Measurements from ENCODE around the gene AIRE. TPM values are rescaled to one million over a fixed set of nuclear protein-coding genes. Genes with fewer than 3 reads are reported as not detected.
A peak's percentile ranks its signal among the peaks of the same experiment; 100 is the strongest.

AIRE gene
- total RNA-seq, 6 donors from 2014 or later: not detected

DNA sequence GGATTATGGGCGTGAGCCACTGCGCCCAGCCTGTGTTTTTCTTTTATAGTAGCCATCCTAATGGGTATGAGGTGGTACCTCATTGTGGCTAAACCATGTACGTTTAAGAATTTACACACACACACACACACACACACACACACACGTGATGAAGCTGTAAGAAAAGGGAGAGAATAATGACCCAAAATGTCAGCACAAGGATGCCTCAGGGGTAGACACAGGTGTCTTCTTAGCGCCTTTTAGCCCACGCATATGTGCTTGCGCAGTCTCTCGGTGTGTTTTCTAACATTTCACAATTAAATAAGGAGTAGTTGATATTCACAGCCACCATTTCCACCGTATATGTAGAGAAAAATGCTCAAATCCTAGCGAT is 13.4 kb downstream of the AIRE start:
- H3K27ac ChIP-seq: peak overlapping the region; percentile 86 to 98 (median 96)
- H3K9me3 ChIP-seq: no peaks in the 10 kb centered on the region
- no peaks in the 10 kb centered on the region for H3K36me3 ChIP-seq
- TF ChIP-seq POLR2A (IDR thresholded peaks at IDR 0.05): no peak
- no peak for TF ChIP-seq POLR2AphosphoS5 (IDR thresholded peaks at IDR 0.05)
- no peak for TF ChIP-seq EP300 (IDR thresholded peaks at IDR 0.05)
- TF ChIP-seq, protein P1, sequence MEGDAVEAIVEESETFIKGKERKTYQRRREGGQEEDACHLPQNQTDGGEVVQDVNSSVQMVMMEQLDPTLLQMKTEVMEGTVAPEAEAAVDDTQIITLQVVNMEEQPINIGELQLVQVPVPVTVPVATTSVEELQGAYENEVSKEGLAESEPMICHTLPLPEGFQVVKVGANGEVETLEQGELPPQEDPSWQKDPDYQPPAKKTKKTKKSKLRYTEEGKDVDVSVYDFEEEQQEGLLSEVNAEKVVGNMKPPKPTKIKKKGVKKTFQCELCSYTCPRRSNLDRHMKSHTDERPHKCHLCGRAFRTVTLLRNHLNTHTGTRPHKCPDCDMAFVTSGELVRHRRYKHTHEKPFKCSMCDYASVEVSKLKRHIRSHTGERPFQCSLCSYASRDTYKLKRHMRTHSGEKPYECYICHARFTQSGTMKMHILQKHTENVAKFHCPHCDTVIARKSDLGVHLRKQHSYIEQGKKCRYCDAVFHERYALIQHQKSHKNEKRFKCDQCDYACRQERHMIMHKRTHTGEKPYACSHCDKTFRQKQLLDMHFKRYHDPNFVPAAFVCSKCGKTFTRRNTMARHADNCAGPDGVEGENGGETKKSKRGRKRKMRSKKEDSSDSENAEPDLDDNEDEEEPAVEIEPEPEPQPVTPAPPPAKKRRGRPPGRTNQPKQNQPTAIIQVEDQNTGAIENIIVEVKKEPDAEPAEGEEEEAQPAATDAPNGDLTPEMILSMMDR (IDR thresholded peaks at IDR 0.05): no peak
- ATAC-seq (ENCODE audit: low FRiP score in 2 of 2): no peak
- H3K4me3 ChIP-seq: peak overlapping the region; percentile 40 to 100 (median 85)
- DNase-seq: peak in 1 of 2 donors; percentile 1
- H3K27me3 ChIP-seq: no peaks in the 10 kb centered on the region
- 25 to 26% methylated on average over 9 of the region's 10 CpGs for WGBS, 2 donors
- H3K4me1 ChIP-seq: peaks cover 39 to 65% (median 46%) of the 10 kb centered on the region in 4 donors

DNA sequence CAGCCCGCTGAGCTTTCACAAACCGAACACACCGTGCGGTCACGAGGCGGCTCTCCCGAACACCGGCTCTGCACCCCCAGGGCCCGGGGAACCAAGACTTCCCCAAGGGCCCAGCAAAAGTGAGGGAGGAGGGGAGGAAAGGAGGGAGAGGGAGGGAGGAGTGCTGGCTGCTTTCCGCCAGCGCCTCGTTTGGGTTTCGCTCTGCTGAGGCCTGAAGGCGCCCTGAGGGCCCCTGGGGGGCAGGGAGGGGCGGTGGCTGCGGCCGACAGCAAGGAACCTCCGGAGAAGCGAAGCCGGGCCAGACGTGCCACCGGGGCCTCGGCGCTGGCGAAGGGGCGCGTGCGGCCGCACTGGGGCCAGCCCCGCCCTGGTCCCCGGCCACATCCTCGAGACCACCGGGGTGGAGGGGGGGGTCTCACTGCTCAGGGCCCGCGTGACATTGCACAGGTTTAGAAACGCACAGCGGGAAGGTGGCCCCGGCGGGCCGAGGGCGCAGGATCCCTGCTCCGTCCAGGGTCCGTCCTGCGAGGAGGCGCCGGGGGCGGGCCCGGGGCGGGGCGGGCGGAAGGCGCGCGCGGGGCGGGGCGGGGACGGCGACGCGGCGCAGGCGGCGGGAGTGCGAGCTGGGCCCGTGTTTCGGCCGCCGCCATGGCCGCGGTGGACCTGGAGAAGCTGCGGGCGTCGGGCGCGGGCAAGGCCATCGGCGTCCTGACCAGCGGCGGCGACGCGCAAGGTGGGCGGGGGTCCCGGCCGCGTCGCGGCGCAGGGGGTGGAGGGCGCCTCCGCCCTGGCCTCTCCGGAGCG is 14.0 kb downstream of the AIRE start, which contains the start of gene PFKL:
Gene PFKL, plus strand, starts transcription at position 596 of the 804 bp plus-strand sequence. Its CDS starts 53 bp downstream, at position 649.
- H3K9me3 ChIP-seq: no peaks in the 10 kb centered on the region
- H3K27ac ChIP-seq: peak within 1 kb of the TSS; percentile 86 to 98 (median 96)
- 1% methylated on average over 18 to 30 of the region's 94 CpGs for WGBS, 2 donors
- peak; percentile 73 to 96 for DNase-seq
- H3K4me3 ChIP-seq: peak within 1 kb of the TSS; percentile 81 to 100 (median 94)
- H3K36me3 ChIP-seq: no peaks in the 10 kb centered on the region
- H3K4me1 ChIP-seq: peaks cover 44 to 65% (median 50%) of the 10 kb centered on the region in 4 donors
- ATAC-seq (ENCODE audit: low FRiP score in 2 of 2): peak; percentile 61 to 86
- no peaks in the 10 kb centered on the region for H3K27me3 ChIP-seq
- peak in 1 of 4 donors; percentile 65 for TF ChIP-seq POLR2A (IDR thresholded peaks at IDR 0.05)
- peak; percentile 48 to 62 for TF ChIP-seq POLR2AphosphoS5 (IDR thresholded peaks at IDR 0.05)
- TF ChIP-seq, protein P1 (IDR thresholded peaks at IDR 0.05): peak in 1 of 6 experiments; percentile 14
- TF ChIP-seq EP300 (IDR thresholded peaks at IDR 0.05): no peak

DNA sequence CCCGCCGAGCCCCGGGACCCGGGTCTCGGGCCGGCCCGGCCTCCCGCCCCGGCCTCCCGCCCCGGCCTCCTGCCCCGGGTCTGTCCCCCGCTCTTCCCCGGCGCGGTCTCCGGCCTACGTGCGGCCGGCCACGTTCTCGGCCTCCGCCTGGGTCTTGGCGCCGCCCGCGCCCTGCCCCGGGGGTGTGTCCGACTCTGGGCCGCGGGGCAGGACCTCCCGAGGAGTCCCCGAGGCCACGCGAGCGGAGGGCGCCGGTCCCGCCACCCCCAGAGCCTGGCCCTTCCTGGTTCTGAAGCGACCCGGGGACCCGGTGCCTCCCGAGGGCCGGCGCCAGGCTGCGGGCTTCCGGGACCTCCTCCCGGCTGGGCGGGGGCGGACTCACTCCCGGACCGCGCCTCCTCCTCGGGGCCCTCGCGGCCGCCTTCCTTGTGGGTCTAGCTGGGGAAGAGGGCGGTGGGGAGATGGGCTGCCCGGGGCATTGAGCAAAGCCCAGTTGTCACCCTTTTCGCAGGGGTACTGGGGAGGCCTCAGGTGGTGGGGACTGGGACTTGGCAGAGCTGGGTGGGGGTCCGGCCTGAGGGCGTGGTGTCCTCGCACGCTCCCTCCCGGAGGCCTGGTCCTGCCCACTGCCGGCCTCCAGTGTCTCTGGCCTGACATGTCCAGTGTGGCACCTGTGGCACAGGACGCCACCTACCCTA is 14.7 kb downstream of the AIRE start:
- 0% methylated on average over 1 to 9 of the region's 67 CpGs for WGBS, 2 donors

DNA sequence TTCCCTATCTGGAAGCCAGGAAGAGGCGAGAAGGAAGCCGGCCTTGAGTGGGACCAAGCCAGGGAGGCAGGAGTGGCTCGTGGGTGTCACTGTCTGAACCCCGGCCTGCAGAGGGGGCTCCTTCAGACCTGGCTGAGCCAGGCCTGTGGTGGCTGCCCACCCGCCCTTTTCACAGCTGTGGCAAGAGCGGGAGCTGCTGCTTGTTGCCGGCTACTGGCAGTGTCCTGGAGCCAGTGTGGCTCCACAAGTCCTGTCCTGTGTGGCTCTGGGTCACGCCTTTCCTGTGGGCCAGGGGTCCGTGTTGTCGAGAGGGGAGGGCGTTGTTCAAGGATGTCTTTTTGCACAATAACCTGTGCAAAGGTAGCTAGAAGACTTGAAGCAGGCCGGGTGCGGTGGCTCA is 15.5 kb downstream of the AIRE start:
- peak overlapping the region; percentile 86 to 98 (median 96) for H3K27ac ChIP-seq
- H3K4me1 ChIP-seq: peaks cover 58 to 77% (median 63%) of the 10 kb centered on the region in 4 donors
- ATAC-seq (ENCODE audit: low FRiP score in 2 of 2) (no peak), DNase-seq (peak in 1 of 2 donors; percentile 59)
- WGBS, 2 donors: 71 to 75% methylated on average over 6 to 13 of the region's 13 CpGs
- H3K9me3 ChIP-seq: no peaks in the 10 kb centered on the region
- H3K4me3 ChIP-seq: peak overlapping the region; percentile 81 to 100 (median 94)
- TF ChIP-seq POLR2AphosphoS5 (IDR thresholded peaks at IDR 0.05) (no peak), POLR2A (IDR thresholded peaks at IDR 0.05) (no peak), EP300 (IDR thresholded peaks at IDR 0.05) (no peak)
- TF ChIP-seq, protein P1 (IDR thresholded peaks at IDR 0.05): no peak
- H3K36me3 ChIP-seq: no peaks in the 10 kb centered on the region
- no peaks in the 10 kb centered on the region for H3K27me3 ChIP-seq

More for the DNA sequence above, 14.7 kb downstream of the AIRE start:
- H3K4me3 ChIP-seq: peak overlapping the region; percentile 81 to 100 (median 94)
- H3K27me3 ChIP-seq: no peaks in the 10 kb centered on the region
- no peaks in the 10 kb centered on the region for H3K36me3 ChIP-seq
- H3K9me3 ChIP-seq: no peaks in the 10 kb centered on the region
- peak overlapping the region; percentile 86 to 98 (median 96) for H3K27ac ChIP-seq
- peaks cover 51 to 69% (median 56%) of the 10 kb centered on the region in 4 donors for H3K4me1 ChIP-seq
- TF ChIP-seq, protein P1 (IDR thresholded peaks at IDR 0.05): no peak
- TF ChIP-seq POLR2A (IDR thresholded peaks at IDR 0.05): peak in 2 of 4 donors; percentile 78 to 85
- TF ChIP-seq POLR2AphosphoS5 (IDR thresholded peaks at IDR 0.05): peak; percentile 51 to 70
- DNase-seq (peak; percentile 79 to 95), ATAC-seq (ENCODE audit: low FRiP score in 2 of 2) (peak; percentile 72 to 80)

Measured in upper lobe of left lung (tissue), 6 donors.